GM13976 (cell line): Measurements from ENCODE around the gene MYO9B.

ENCODE experiments used
- DNase-seq: peaks from one replicate; pipeline ENCODE4 v3.0.0; 2012; ENCODE audit warnings: low spot score
- CTCF ChIP-seq: IDR thresholded peaks from 2 replicates; pipeline ENCODE4 v1.5.1; 2012; ENCODE audit warnings: borderline replicate concordance, mild to moderate bottlenecking; ENCODE audit not compliant: insufficient read depth; ENCODE audit errors: extremely low read depth, missing control alignments, control extremely low read depth
- in situ Hi-C: fragments of 300-500 bp; cut with MboI; formaldehyde crosslinking; loops from one replicate; pipeline ENCODE4 v1.12.0; 2022; ENCODE audit warnings: low sequenced_read_pairs, mixed read lengths, inconsistent platforms; ENCODE audit not compliant: unreplicated experiment

Gene MYO9B

GRCh38 chr19:17162580-17162979 is 87.0 kb downstream of the MYO9B start:
- in situ Hi-C loops: no loop called here
- no peak for DNase-seq
- TF ChIP-seq CTCF: no peak

DNA sequence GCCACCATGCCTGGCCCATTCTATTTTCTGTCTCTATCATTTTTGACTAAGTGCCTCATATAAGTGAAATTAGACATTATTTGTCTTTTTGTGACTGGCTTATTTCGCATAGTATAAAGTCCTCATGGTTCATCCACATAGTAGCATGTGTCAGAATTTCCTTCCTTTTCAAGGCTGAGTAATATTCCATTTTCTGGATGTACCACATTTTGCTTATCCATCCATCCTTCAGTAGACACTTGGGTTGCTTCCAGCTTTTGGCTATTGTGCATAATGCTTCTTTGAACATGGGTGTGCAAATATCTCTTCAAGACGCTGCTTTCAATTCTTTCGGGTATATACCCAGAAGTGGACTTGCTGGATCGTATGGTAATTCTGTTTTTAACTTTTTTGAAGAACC is 88.1 kb downstream of the MYO9B start:
- TF ChIP-seq CTCF: no peak
- no peak for DNase-seq
- in situ Hi-C loops: no loop called here

DNA sequence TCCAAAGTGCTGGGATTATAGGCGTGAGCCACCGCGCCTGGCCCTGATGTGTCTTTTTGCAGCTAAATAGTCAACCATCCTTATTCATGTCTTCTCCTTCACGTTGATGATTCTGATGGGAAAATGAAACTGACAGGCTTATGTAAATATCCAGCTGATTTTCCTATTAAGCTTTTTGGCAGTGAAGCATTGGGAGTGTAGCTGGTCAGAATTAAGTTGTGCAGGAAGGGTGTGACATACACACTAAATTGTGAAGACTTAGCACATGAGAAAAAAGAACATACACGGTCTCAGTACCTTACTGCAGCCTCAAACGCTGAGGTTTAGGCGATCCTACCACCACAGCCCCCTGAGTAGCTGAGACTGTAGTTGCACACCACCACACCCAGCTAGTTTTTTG is 89.1 kb downstream of the MYO9B start:
- DNase-seq: no peak
- TF ChIP-seq CTCF: no peak
- in situ Hi-C loops: no loop called here

DNA sequence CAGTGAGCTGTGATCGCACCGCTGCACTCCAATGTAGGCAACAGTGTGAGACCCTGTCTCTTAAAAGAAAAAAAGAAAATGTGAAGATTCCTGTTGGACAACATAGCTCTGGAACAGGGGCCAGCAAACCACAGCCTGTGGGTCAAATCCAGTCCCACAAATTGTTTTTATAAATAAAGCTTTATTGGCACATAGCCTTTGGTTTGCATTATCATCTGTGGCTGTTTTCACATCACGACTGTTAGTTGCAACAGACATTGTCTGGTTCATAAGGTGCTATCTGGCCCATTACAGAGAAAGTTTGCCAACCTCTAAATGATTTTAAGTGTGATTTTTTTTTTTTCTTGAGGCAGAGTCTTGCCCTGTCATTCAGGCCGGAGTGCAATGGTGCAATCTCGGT is 90.1 kb downstream of the MYO9B start:
- in situ Hi-C loops: no loop called here
- no peak for TF ChIP-seq CTCF
- no peak for DNase-seq

DNA sequence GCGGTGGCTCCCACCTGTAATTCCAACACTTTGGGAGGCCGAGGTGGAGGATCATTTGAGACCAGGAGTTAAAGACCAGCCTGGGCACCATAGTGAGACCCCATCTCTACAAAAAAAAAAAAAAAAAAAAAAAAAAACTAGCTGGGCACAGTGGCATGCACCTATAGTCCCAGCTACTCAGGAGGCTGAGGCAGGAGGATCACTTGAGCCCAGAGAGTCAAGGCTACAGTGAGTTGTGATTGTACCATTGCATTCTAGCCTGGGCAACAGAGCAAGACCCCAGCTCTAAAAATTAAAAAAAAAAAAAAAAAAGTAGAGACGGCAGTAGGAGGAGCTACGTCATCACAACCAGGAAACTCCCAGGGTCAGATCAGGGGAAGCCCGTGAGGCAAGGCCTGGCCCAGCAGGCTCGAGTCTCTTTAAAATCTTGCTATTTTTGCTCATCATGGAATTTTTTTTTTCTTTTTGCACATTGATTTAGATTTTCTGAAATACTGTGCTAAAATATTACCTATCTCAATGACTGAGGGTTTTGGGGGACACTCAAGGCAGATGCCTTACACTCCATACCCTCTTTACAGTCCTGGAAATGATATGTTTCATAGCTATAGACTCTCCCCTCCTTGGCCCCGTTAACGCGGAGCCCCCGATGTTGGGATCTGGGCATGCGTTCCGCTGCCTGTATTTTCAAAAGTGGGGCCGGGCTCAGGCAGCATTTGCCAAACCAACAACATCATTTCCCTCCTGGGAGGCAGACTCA is 95.1 kb downstream of the MYO9B start:
- TF ChIP-seq CTCF: no peak
- in situ Hi-C loops: no loop called here
- DNase-seq: peak; percentile 87

DNA sequence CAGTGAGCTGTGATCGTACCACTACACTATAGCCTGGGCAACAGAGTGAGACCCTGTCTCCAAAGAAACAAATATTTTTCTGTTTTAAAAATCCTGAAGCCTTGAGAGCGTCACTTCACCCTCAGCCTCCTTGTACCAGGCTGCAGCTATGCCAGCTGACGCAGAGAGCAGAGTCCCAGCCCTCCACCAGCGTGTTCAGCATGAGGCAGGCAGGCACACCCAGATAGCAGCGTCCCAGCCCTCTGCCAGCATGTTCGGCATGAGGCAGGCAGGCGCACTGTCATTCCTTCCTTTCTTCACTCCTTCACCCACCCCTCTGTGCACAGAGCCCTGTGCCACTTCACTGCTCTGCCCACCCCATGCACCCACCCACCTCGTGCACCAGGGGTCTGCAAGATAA is 96.3 kb downstream of the MYO9B start:
- no peak for TF ChIP-seq CTCF
- in situ Hi-C loops: no loop called here
- DNase-seq: peak; percentile 19
